Caco-2 (cell line): ENCODE data around the gene PEDS1. TPM values are rescaled to one million over a fixed set of nuclear protein-coding genes. Genes with fewer than 3 reads are reported as not detected.
"Not testable (repeated sequence)": the region's sequence is repeated elsewhere in the genome, so short reads cannot be mapped to it uniquely, and the experiment has no call there.

ENCODE experiments used
- BruUV-seq: library from RNA; stranded (reverse); fragments of 400-500 nt; replicated peaks from 2 replicates; lab custom pipeline; 2021; lab: Mats Ljungman, UMichigan
- CTCF ChIA-PET: fragments of 300-600 bp; sonication (Branson Sonifier 250); formaldehyde crosslinking; loops from one replicate; lab custom pipeline; 2022; ENCODE audit warnings: antibody characterized with exemption; lab: Charles Lee
- POLR2A ChIA-PET: fragments of 300-600 bp; sonication (Branson Sonifier 250); formaldehyde crosslinking; loops from one replicate; lab custom pipeline; 2022; ENCODE audit warnings: antibody characterized with exemption; lab: Charles Lee
- DNase-seq, 2 experiments: peaks; one replicate each; pipeline versions ENCODE4 v3.0.0 to v3.0.0-alpha.2; 2020 to 2022
- H3K27me3 ChIP-seq: replicated peaks from 2 replicates; pipeline ENCODE4 v1.6.0; 2011; ENCODE audit warnings: low read length; ENCODE audit not compliant: control insufficient read depth, insufficient read depth
- H3K36me3 ChIP-seq: 2 replicates; pipeline ENCODE4 v1.5.1; 2011; ENCODE audit warnings: low read length; ENCODE audit not compliant: control insufficient read depth, insufficient read depth
- H3K4me1 ChIP-seq: fragments of 250-450 bp; sonication (Bioruptor Pico); 2 replicates; pipeline ENCODE4 v1.5.1; 2020; ENCODE audit warnings: mild to moderate bottlenecking
- H3K4me3 ChIP-seq: 2 replicates; pipeline ENCODE4 v1.5.1; 2011; ENCODE audit warnings: low read depth, mild to moderate bottlenecking, control low read depth, low read length
- H3K9me3 ChIP-seq: fragments of 250-450 bp; sonication (Bioruptor Pico); 2 replicates; pipeline ENCODE4 v1.5.1; 2020; ENCODE audit warnings: mild to moderate bottlenecking, moderate library complexity
- H3K27ac Mint-ChIP-seq: one replicate; pipeline ENCODE4 v1.8.0; 2022; ENCODE audit warnings: mixed read lengths; ENCODE audit not compliant: unreplicated experiment
- H3K27me3 Mint-ChIP-seq: one replicate; pipeline ENCODE4 v1.8.0; 2022; ENCODE audit warnings: mixed read lengths; ENCODE audit not compliant: insufficient read depth, unreplicated experiment
- H3K36me3 Mint-ChIP-seq: one replicate; pipeline ENCODE4 v1.8.0; 2022; ENCODE audit warnings: mild to moderate bottlenecking, mixed read lengths; ENCODE audit not compliant: insufficient read depth, unreplicated experiment
- H3K4me1 Mint-ChIP-seq: one replicate; pipeline ENCODE4 v1.8.0; 2022; ENCODE audit warnings: low read depth, mixed read lengths; ENCODE audit not compliant: unreplicated experiment
- H3K4me3 Mint-ChIP-seq: one replicate; pipeline ENCODE4 v1.8.0; 2022; ENCODE audit warnings: mild to moderate bottlenecking, moderate library complexity, mixed read lengths; ENCODE audit not compliant: unreplicated experiment
- H3K9me3 Mint-ChIP-seq: one replicate; pipeline ENCODE4 v1.8.0; 2022; ENCODE audit warnings: mixed read lengths; ENCODE audit not compliant: unreplicated experiment
- intact Hi-C: fragments of 100-400 bp; cut with micrococcal nuclease; formaldehyde crosslinking; loops from one replicate; pipeline ENCODE4 v1.10.0; 2022; ENCODE audit not compliant: unreplicated experiment
- total RNA-seq: library from RNA; stranded (reverse); gene quantifications from 2 replicates; pipeline ENCODE4 v1.2.3, GENCODE V29; 2022
- TF ChIP-seq, protein P1 (sequence below), 2 experiments: fragments of 200-600 bp in 1 of 2; IDR thresholded peaks; 1 replicate in 1 of 2; 2 replicates in 1 of 2; pipeline versions ENCODE4 v1.5.1 to v1.8.0; 2011 to 2022; ENCODE audit warnings: antibody characterized with exemption in 1 of 2, control low read depth in 1 of 2, inconsistent platforms in 1 of 2, low read depth in 1 of 2, low read length in 1 of 2, mild to moderate bottlenecking in 1 of 2, moderate library complexity in 1 of 2; ENCODE audit not compliant: insufficient read depth in 1 of 2, severe bottlenecking in 1 of 2, unreplicated experiment in 1 of 2

Gene PEDS1
- total RNA-seq, 1 experiment from 2014 or later, result 78.3 TPM

DNA sequence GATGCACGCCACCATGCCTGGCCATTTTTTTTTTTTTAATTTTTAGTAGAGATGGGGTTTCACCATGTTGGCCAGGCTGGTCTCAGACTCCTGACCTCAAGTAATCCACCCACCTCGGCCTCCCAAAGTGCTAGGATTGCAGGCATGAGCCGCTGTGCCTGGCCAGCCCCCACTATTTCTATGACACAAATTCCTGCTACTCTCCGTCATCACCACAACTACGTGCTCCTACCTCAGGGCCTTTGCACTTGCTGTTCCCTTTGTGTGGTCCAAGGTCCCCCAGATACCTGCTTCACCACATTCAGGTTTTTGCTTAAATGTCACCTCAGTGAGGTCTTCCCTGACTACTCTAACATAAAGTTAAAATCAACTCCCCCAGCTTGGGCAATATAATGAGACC lies 31.9 kb upstream of the PEDS1 start:
- no peaks in the 10 kb centered on the region for H3K36me3 ChIP-seq
- no peak for DNase-seq
- Mint-ChIP-seq H3K27ac (no peak overlapping the region), H3K4me3 (no peak overlapping the region), H3K4me1 (peaks cover 30% of the 10 kb centered on the region), H3K36me3 (peaks cover 22% of the 10 kb centered on the region), H3K9me3 (no peaks in the 10 kb centered on the region), H3K27me3 (no peaks in the 10 kb centered on the region)
- no peak overlapping the region for H3K4me3 ChIP-seq
- intact Hi-C loops, result loop anchor here (5.0 kb wide), 1 partner anchor 227 kb away; no protein-coding TSS in a partner anchor
- POLR2A ChIA-PET, result no interaction called here
- no peaks in the 10 kb centered on the region for H3K27me3 ChIP-seq
- TF ChIP-seq, protein P1, sequence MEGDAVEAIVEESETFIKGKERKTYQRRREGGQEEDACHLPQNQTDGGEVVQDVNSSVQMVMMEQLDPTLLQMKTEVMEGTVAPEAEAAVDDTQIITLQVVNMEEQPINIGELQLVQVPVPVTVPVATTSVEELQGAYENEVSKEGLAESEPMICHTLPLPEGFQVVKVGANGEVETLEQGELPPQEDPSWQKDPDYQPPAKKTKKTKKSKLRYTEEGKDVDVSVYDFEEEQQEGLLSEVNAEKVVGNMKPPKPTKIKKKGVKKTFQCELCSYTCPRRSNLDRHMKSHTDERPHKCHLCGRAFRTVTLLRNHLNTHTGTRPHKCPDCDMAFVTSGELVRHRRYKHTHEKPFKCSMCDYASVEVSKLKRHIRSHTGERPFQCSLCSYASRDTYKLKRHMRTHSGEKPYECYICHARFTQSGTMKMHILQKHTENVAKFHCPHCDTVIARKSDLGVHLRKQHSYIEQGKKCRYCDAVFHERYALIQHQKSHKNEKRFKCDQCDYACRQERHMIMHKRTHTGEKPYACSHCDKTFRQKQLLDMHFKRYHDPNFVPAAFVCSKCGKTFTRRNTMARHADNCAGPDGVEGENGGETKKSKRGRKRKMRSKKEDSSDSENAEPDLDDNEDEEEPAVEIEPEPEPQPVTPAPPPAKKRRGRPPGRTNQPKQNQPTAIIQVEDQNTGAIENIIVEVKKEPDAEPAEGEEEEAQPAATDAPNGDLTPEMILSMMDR (IDR thresholded peaks at IDR 0.05; ENCODE audit: insufficient read depth in 1 of 2, low read depth in 1 of 2, low read length in 1 of 2, severe bottlenecking in 1 of 2, unreplicated experiment in 1 of 2), result no peak
- H3K4me1 ChIP-seq, result peaks cover 31% of the 10 kb centered on the region
- CTCF ChIA-PET, result interaction anchor here (0.7 to 1.0 kb wide), 8 partner anchors 14 to 403 kb away, joined by 3 to 9 read pairs (median 4); no protein-coding TSS in a partner anchor
- BruUV-seq, result no TSS peak
- no peaks in the 10 kb centered on the region for H3K9me3 ChIP-seq

DNA sequence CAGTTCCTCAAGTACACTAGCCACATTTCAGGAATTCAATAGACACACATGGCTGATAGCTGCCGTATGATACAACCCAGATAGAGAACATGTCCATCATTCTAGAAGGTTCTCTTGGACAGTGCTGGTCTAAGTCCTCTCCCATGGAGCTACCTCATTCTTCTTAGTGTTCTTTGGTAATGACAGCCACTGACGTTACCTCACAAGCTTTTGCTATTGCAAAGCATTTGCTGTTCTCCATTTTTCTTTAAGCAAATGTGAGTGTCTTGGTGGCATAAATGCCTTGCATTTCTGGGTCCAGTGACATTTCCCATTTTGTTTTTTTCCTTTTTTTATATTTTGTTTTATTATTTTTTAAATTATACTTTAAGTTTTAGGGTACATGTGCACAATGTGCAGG lies 28.8 kb upstream of the PEDS1 start:
- no peak for DNase-seq
- Histone ChIP-seq H3K4me3 (no peak overlapping the region), H3K27me3 (no peaks in the 10 kb centered on the region), H3K36me3 (no peaks in the 10 kb centered on the region), H3K9me3 (no peaks in the 10 kb centered on the region), H3K4me1 (peaks cover 5% of the 10 kb centered on the region)
- TF ChIP-seq, protein P1 (IDR thresholded peaks at IDR 0.05; ENCODE audit: insufficient read depth in 1 of 2, low read depth in 1 of 2, low read length in 1 of 2, severe bottlenecking in 1 of 2, unreplicated experiment in 1 of 2), result no peak
- Mint-ChIP-seq H3K27me3 (no peaks in the 10 kb centered on the region), H3K36me3 (peaks cover 13% of the 10 kb centered on the region), H3K4me3 (no peak overlapping the region), H3K9me3 (no peaks in the 10 kb centered on the region), H3K27ac (no peak overlapping the region), H3K4me1 (peaks cover 19% of the 10 kb centered on the region)
- BruUV-seq, result no TSS peak
- intact Hi-C loops, result no loop called here
- ChIA-PET POLR2A (interaction anchor here (1.7 kb wide), 1 partner anchor 10 kb away, joined by 4 read pairs; no protein-coding TSS in a partner anchor), CTCF (interaction anchor here (0.5 to 2.1 kb wide), 5 partner anchors 10 to 283 kb away, joined by 3 to 11 read pairs (median 5); no protein-coding TSS in a partner anchor)

DNA sequence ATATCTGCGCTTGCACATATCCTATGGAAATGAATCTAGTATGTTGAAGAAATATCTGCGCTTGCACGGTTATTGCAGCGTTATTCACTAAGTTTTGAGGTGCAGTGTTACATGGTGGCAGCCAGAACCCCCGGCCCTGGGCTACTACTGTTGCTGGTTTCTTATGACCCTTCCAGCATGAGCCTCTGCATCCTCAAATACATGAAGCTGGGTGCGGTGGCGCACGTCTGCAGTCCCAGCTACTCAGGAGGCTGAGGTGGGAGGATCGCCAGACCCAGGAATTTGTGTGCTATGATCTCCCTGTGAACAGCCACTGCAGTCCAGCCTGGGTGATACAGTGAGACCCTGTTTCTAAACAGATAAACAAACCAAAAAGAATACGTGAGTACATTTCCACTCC lies 27.8 kb upstream of the PEDS1 start:
- intact Hi-C loops, result no loop called here
- DNase-seq, result no peak
- Histone ChIP-seq H3K27me3 (no peaks in the 10 kb centered on the region), H3K36me3 (no peaks in the 10 kb centered on the region), H3K4me1 (no peaks in the 10 kb centered on the region), H3K9me3 (no peaks in the 10 kb centered on the region), H3K4me3 (no peak overlapping the region)
- CTCF ChIA-PET, result interaction anchor here (0.7 to 2.1 kb wide), 5 partner anchors 9 to 773 kb away, joined by 3 to 6 read pairs (median 4); no protein-coding TSS in a partner anchor
- Mint-ChIP-seq H3K9me3 (no peaks in the 10 kb centered on the region), H3K4me3 (no peak overlapping the region), H3K27ac (no peak overlapping the region), H3K36me3 (peaks cover 10% of the 10 kb centered on the region), H3K4me1 (peaks cover 10% of the 10 kb centered on the region), H3K27me3 (no peaks in the 10 kb centered on the region)
- no TSS peak for BruUV-seq
- POLR2A ChIA-PET, result no interaction called here
- TF ChIP-seq, protein P1 (IDR thresholded peaks at IDR 0.05; ENCODE audit: insufficient read depth in 1 of 2, low read depth in 1 of 2, low read length in 1 of 2, severe bottlenecking in 1 of 2, unreplicated experiment in 1 of 2), result no peak

DNA sequence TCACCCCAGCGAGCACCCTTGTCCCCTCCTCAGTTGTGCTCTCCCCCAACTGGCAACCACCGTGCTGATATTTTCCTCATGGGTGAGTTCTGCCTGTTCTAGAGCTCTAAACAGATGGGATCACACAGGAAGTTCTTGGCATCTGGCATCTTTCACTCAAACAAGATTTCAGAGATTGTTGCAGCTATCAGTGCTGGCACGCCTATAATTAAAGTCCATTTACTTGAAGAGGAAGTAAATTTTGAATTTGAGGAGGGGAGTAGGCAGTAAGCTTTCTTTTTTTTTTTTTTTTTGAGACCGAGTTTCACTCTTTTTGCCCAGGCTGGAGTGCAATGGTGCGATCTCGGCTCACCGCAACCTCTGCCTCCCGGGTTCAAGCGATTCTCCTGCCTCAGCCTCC lies 25.1 kb upstream of the PEDS1 start:
- peak overlapping the region; percentile 3 for H3K27ac Mint-ChIP-seq
- H3K4me1 Mint-ChIP-seq, H3K36me3 ChIP-seq, H3K9me3 Mint-ChIP-seq, H3K27me3 Mint-ChIP-seq, H3K27me3 ChIP-seq, H3K4me3 ChIP-seq, intact Hi-C loops, H3K4me3 Mint-ChIP-seq, BruUV-seq, H3K36me3 Mint-ChIP-seq, H3K4me1 ChIP-seq, H3K9me3 ChIP-seq, DNase-seq: not testable (repeated sequence)
- ChIA-PET POLR2A (interaction anchor here (0.6 to 1.0 kb wide), 4 partner anchors 59 to 488 kb away, joined by 3 read pairs; no protein-coding TSS in a partner anchor), CTCF (interaction anchor here (0.5 to 2.3 kb wide), 30 partner anchors 9 to 1316 kb away, joined by 3 to 55 read pairs (median 4); partner anchors contain the start of gene UBE2V1)
